Measurements from ENCODE around the gene PCBP3. TPM values are rescaled to one million over a fixed set of nuclear protein-coding genes. Genes with fewer than 3 reads are reported as not detected.
"Not testable (repeated sequence)": the region's sequence is repeated elsewhere in the genome, so short reads cannot be mapped to it uniquely, and the experiment has no call there.

Gene PCBP3
- total RNA-seq, 1 experiment from 2014 or later, result 24.1 TPM

DNA sequence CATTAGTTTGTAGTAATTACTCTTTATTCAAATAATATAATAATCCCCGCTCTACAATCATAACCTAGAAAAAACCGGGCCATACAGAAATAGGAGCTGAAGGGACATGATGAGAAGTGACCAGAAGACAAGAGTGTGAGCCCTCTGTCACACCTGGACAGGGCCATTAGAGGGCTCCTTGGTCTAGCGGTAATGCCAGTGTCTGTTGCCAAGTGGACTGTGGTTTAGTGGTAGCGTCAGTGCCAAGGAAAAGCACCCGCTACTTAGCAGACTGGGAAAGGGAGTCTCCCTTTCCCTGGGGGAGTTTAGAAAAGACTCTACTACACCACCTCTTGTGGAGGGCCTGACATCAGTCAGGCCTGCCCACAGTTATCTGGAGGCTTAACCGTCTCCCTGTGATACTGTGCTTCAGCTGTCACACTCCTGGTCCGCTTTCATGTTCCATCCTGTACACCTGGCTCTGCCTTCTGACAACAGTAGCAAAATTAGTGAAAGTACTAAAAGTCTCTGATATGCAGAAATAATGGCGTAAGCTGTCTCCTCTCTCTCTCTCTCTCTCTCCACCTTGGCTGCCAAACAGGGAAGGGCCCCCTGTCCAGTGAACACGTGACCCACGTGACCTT is 19.2 kb downstream of the PCBP3 start:
- not testable (repeated sequence) for DNase-seq (ENCODE audit: extremely low read depth, low read depth)

DNA sequence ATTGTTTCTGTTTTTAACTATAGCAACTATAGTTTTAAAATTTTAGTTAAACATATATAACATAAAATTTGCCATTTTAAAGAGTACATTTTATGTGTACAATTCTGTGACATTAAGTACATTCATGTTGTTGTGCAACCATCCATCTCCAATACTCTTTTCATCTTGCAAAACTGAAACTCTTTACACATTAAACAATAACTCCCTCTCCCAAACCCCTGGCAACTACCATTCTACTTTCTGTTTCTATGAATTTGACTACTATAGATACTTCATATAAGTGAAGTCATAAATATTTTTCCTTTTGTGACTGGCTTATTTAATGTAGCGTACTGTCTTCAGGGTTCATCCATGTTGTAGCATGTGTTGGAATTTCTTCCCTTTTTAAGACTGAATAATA is 25.9 kb downstream of the PCBP3 start:
- no peak for DNase-seq (ENCODE audit: extremely low read depth, low read depth)

DNA sequence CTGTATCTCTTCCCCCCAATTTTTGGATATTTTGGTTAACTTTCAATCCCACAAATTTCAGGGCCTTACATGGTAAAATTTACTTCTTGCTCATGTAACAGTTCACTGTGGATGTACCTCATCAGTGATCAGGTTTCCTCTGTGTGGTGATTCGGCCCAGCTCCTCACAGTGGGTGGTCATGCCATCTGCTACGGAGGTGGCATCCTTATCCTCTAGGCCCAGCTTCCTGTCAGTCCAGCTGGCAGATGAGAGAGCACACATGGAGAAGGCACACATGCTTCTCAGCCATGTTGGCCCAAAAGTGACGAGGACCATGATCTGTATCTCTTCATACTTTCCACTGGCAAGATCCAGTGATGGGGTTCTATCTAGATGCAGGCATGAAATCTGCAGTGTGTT is 27.2 kb downstream of the PCBP3 start:
- no peak for DNase-seq (ENCODE audit: extremely low read depth, low read depth)

- not testable (repeated sequence) for DNase-seq (ENCODE audit: extremely low read depth, low read depth)
These were observed 35.3 kb downstream of the PCBP3 start for GRCh38 chr21:45678790-45679189.

- no peak for DNase-seq (ENCODE audit: extremely low read depth, low read depth)
These were observed 36.7 kb downstream of the PCBP3 start for GRCh38 chr21:45680215-45680614.

GRCh38 chr21:45695086-45695485 is 51.6 kb downstream of the PCBP3 start:
- DNase-seq (ENCODE audit: extremely low read depth, low read depth), result no peak

GRCh38 chr21:45698493-45699184 is 55.1 kb downstream of the PCBP3 start:
- DNase-seq (ENCODE audit: extremely low read depth, low read depth), result no peak

GRCh38 chr21:45699251-45699942 is 55.9 kb downstream of the PCBP3 start:
- DNase-seq (ENCODE audit: extremely low read depth, low read depth), result no peak

GRCh38 chr21:45699966-45700365 is 56.4 kb downstream of the PCBP3 start:
- no peak for DNase-seq (ENCODE audit: extremely low read depth, low read depth)

- no peak for DNase-seq (ENCODE audit: extremely low read depth, low read depth)
These were observed 56.9 kb downstream of the PCBP3 start for GRCh38 chr21:45700461-45700860.

DNA sequence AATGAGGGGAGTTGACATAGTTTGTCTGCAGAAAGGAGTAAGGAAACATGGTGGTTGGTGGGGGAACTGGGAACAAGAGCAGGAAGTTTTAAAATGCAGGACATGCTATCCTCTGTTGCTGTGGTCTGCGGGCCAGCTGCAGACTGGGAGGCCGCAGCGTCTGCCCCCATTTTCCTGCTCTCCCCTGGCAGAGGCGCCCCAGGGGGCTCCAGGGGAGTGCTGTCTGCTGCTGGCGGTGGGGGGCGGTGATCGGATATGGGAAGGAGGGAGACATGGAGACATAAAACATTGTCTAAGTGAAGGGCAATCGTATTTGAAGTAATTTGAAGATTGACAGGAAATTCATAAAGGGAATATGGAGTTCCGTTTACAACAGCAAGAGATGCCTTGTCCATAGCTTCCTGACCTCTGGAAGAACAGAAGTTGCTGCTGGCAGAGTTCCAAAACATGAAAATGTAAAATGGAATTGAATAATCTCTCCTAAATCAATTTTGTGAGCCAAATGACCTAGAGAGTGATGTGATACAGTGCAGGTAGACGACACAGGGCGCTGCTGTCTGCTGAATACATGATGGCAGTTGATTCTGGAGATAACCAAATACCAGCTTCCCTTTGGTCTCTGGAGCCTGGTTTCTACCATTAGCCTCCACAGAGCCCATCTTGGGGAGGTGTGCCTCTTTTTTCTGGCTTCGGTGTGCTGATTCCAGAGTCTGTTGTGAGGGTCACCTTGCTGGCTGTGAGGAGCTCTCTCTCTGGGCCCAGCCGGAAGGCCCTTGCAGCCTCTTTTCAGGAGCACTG is 61.0 kb downstream of the PCBP3 start:
- DNase-seq (ENCODE audit: extremely low read depth, low read depth), result no peak

- no peak for DNase-seq (ENCODE audit: extremely low read depth, low read depth)
These were observed 62.8 kb downstream of the PCBP3 start for GRCh38 chr21:45706299-45706698.

DNA sequence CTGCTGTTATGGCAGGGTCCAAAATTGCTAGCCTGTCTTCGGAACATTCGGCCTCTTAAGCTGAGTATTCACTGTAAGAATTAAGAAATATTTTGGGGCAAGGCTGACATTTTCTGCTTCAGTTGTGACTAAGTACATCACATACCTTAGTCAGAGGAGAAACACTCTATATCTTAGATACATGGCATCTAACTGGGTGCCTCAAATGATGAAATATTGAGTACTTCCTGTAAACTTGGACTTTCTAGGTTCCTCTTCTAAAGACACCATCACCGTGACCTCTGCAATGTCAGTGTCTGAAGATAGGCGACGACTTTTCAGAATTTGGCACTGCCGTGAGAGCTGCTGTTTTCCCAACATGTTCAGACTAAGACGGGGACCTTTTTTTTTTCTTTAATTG is 65.6 kb downstream of the PCBP3 start:
- DNase-seq (ENCODE audit: extremely low read depth, low read depth), result no peak

DNA sequence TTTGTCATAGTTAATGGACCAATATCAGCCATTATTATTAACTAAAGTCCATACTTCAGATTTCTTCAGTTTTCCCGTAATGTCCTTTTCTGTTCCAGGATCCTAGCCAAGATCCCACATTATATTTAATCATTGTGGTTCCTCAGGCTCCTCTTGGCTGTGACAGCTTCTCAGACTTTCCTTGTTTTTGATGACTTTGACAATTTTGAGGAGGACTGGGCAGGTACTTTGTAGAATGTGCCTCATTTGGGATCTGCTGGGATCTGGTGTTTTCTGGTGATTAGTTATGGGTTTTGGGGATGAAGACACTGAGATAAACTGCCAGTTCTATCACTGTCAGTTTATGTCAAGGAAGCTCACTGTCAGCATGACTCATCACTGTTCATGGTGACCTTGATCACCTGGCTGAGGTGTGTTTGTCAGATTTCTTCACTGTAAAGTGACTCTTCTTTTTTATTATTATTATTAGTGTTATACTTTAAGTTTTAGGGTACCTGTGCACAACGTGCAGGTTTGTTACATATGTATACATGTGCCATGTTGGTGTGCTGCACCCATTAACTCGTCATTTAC is 66.3 kb downstream of the PCBP3 start:
- DNase-seq (ENCODE audit: extremely low read depth, low read depth), result no peak

GRCh38 chr21:45710306-45710705 is 66.8 kb downstream of the PCBP3 start:
- not testable (repeated sequence) for DNase-seq (ENCODE audit: extremely low read depth, low read depth)

DNA sequence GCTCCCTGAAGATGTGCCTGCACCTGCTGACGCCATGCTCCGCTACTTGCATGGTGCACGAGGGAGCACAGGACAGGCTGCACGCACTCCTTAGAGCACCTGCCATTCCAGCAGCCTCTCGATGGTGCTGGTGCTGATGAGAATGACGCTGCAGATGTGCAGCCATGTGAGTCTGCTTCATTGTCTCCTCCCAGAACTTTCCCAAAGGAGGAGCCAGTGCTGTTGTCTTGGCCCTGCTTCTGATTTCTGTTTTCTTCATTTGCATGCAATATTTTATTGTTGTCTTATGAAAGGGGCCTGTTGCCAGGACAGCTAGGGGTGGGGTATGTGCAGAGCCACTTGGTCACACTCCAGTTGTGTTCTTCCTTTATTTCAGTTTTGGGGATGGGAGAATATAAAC is 70.1 kb downstream of the PCBP3 start:
- DNase-seq (ENCODE audit: extremely low read depth, low read depth), result no peak

- DNase-seq (ENCODE audit: extremely low read depth, low read depth), result no peak
These were observed 71.9 kb downstream of the PCBP3 start for GRCh38 chr21:45715441-45715840.

- DNase-seq (ENCODE audit: extremely low read depth, low read depth), result no peak
These were observed 74.9 kb downstream of the PCBP3 start for GRCh38 chr21:45718413-45718812.

GRCh38 chr21:45719177-45719802 is 75.8 kb downstream of the PCBP3 start:
- no peak for DNase-seq (ENCODE audit: extremely low read depth, low read depth)

- DNase-seq (ENCODE audit: extremely low read depth, low read depth), result not testable (repeated sequence)
These were observed 76.7 kb downstream of the PCBP3 start for GRCh38 chr21:45720204-45720603.

Data from NCI-H460 (cell line).